ENCODE measurements around the gene CABLES1.

The CABLES1 gene

GRCh38 chr18:23265682-23266399, 130.6 kb downstream of the CABLES1 start:
- no peak for DNase-seq
- Histone ChIP-seq H3K9ac (ENCODE audit: low read length) (no peak overlapping the region), H3K4ac (ENCODE audit: low read depth in 1 of 2, low read length in 2 of 2) (no peak overlapping the region)

GRCh38 chr18:23266717-23267446, 131.6 kb downstream of the CABLES1 start:
- peak overlapping the region; percentile 29 to 44 for H2BK12ac ChIP-seq (ENCODE audit: low read length in 2 of 2)
- no peak overlapping the region for H3K14ac ChIP-seq (ENCODE audit: low read length in 2 of 2)
- H3K27ac ChIP-seq (ENCODE audit: low read length, poor library complexity, severe bottlenecking), result no peak overlapping the region
- peak overlapping the region in 1 of 2 experiments; percentile 17 for H3K4ac ChIP-seq (ENCODE audit: low read depth in 1 of 2, low read length in 2 of 2)
- H2AFZ ChIP-seq (ENCODE audit: low read depth, low read length), result no peak overlapping the region
- peaks cover 2% of the 10 kb centered on the region for H3K4me1 ChIP-seq (ENCODE audit: control insufficient read depth, insufficient read depth, low read depth, low read length)
- no peak overlapping the region for H2BK15ac ChIP-seq (ENCODE audit: low read depth, poor library complexity, severe bottlenecking)
- no peak overlapping the region for H4K91ac ChIP-seq (ENCODE audit: low read length)
- H3K9ac ChIP-seq (ENCODE audit: low read length), result no peak overlapping the region
- H3K27me3 ChIP-seq (ENCODE audit: control insufficient read depth in 1 of 2, insufficient read depth in 1 of 2, low read length in 2 of 2), result no peaks in the 10 kb centered on the region
- H3K23ac ChIP-seq (ENCODE audit: low read length in 2 of 2), result no peak overlapping the region
- peaks cover 3% of the 10 kb centered on the region for H3K9me3 ChIP-seq (ENCODE audit: control insufficient read depth, low read length)
- no peak overlapping the region for H2BK120ac ChIP-seq (ENCODE audit: low read depth, low read length)
- H3K18ac ChIP-seq (ENCODE audit: low read depth in 1 of 2, low read length in 2 of 2), result no peak overlapping the region
- no peak overlapping the region for H3K4me3 ChIP-seq (ENCODE audit: insufficient read depth in 1 of 2, low read depth in 1 of 2, low read length in 2 of 2)
- no peak overlapping the region for H2AK5ac ChIP-seq (ENCODE audit: low read length, severe bottlenecking)
- no peak overlapping the region for H4K8ac ChIP-seq (ENCODE audit: low read length)
- H3K79me1 ChIP-seq (replicated peaks; ENCODE audit: low read length, poor library complexity, severe bottlenecking), result no peaks in the 10 kb centered on the region
- no peak overlapping the region for H2BK5ac ChIP-seq (ENCODE audit: low read depth, low read length, poor library complexity, severe bottlenecking)
- WGBS, result 96% methylated on average over 20 of the region's 20 CpGs
- DNase-seq, result no peak
- no peak overlapping the region for H3K4me2 ChIP-seq (ENCODE audit: low read length, poor library complexity, severe bottlenecking)
- peaks cover 0 to 2% of the 10 kb centered on the region in 2 experiments for H3K36me3 ChIP-seq (ENCODE audit: control insufficient read depth in 1 of 2, insufficient read depth in 2 of 2, low read depth in 1 of 2, low read length in 2 of 2)

More at GRCh38 chr18:23265682-23266399, 130.6 kb downstream of the CABLES1 start:
- Histone ChIP-seq H3K9me3 (ENCODE audit: control insufficient read depth, low read length) (peaks cover 3% of the 10 kb centered on the region), H2BK15ac (ENCODE audit: low read depth, poor library complexity, severe bottlenecking) (peak overlapping the region; percentile 0), H2BK120ac (ENCODE audit: low read depth, low read length) (no peak overlapping the region), H3K27me3 (ENCODE audit: control insufficient read depth in 1 of 2, insufficient read depth in 1 of 2, low read length in 2 of 2) (no peaks in the 10 kb centered on the region), H3K23ac (ENCODE audit: low read length in 2 of 2) (no peak overlapping the region), H3K79me1 (replicated peaks; ENCODE audit: low read length, poor library complexity, severe bottlenecking) (no peaks in the 10 kb centered on the region), H4K91ac (ENCODE audit: low read length) (no peak overlapping the region), H3K18ac (ENCODE audit: low read depth in 1 of 2, low read length in 2 of 2) (peak overlapping the region in 1 of 2 experiments; percentile 35), H2BK12ac (ENCODE audit: low read length in 2 of 2) (no peak overlapping the region), H3K4me1 (ENCODE audit: control insufficient read depth, insufficient read depth, low read depth, low read length) (peaks cover 4% of the 10 kb centered on the region), H3K14ac (ENCODE audit: low read length in 2 of 2) (no peak overlapping the region), H2AK5ac (ENCODE audit: low read length, severe bottlenecking) (no peak overlapping the region), H4K8ac (ENCODE audit: low read length) (no peak overlapping the region), H3K4me2 (ENCODE audit: low read length, poor library complexity, severe bottlenecking) (no peak overlapping the region), H3K27ac (ENCODE audit: low read length, poor library complexity, severe bottlenecking) (no peak overlapping the region), H2BK5ac (ENCODE audit: low read depth, low read length, poor library complexity, severe bottlenecking) (no peak overlapping the region), H2AFZ (ENCODE audit: low read depth, low read length) (no peak overlapping the region), H3K4me3 (ENCODE audit: insufficient read depth in 1 of 2, low read depth in 1 of 2, low read length in 2 of 2) (no peak overlapping the region), H3K36me3 (ENCODE audit: control insufficient read depth in 1 of 2, insufficient read depth in 2 of 2, low read depth in 1 of 2, low read length in 2 of 2) (peaks cover 0 to 2% of the 10 kb centered on the region in 2 experiments)
- WGBS, result 69% methylated on average over 7 of the region's 7 CpGs

GRCh38 chr18:23267447-23267776, 132.1 kb downstream of the CABLES1 start:
- Histone ChIP-seq H3K9me3 (ENCODE audit: control insufficient read depth, low read length) (peaks cover 3% of the 10 kb centered on the region), H3K27ac (ENCODE audit: low read length, poor library complexity, severe bottlenecking) (no peak overlapping the region), H4K8ac (ENCODE audit: low read length) (no peak overlapping the region), H3K14ac (ENCODE audit: low read length in 2 of 2) (no peak overlapping the region), H3K23ac (ENCODE audit: low read length in 2 of 2) (no peak overlapping the region), H2BK12ac (ENCODE audit: low read length in 2 of 2) (no peak overlapping the region), H3K4me3 (ENCODE audit: insufficient read depth in 1 of 2, low read depth in 1 of 2, low read length in 2 of 2) (no peak overlapping the region), H3K9ac (ENCODE audit: low read length) (no peak overlapping the region), H3K18ac (ENCODE audit: low read depth in 1 of 2, low read length in 2 of 2) (no peak overlapping the region), H3K4me1 (ENCODE audit: control insufficient read depth, insufficient read depth, low read depth, low read length) (peaks cover 2% of the 10 kb centered on the region), H3K27me3 (ENCODE audit: control insufficient read depth in 1 of 2, insufficient read depth in 1 of 2, low read length in 2 of 2) (no peaks in the 10 kb centered on the region), H2BK120ac (ENCODE audit: low read depth, low read length) (no peak overlapping the region), H3K4me2 (ENCODE audit: low read length, poor library complexity, severe bottlenecking) (no peak overlapping the region), H4K91ac (ENCODE audit: low read length) (no peak overlapping the region), H3K79me1 (replicated peaks; ENCODE audit: low read length, poor library complexity, severe bottlenecking) (no peaks in the 10 kb centered on the region), H3K36me3 (ENCODE audit: control insufficient read depth in 1 of 2, insufficient read depth in 2 of 2, low read depth in 1 of 2, low read length in 2 of 2) (peaks cover 0 to 2% of the 10 kb centered on the region in 2 experiments), H2AK5ac (ENCODE audit: low read length, severe bottlenecking) (no peak overlapping the region), H2BK15ac (ENCODE audit: low read depth, poor library complexity, severe bottlenecking) (no peak overlapping the region), H3K4ac (ENCODE audit: low read depth in 1 of 2, low read length in 2 of 2) (no peak overlapping the region), H2BK5ac (ENCODE audit: low read depth, low read length, poor library complexity, severe bottlenecking) (no peak overlapping the region), H2AFZ (ENCODE audit: low read depth, low read length) (no peak overlapping the region)
- WGBS, result 96% methylated on average over 6 of the region's 6 CpGs
- no peak for DNase-seq

GRCh38 chr18:23268641-23269040, 133.4 kb downstream of the CABLES1 start:
- WGBS, result 95% methylated on average over 5 of the region's 8 CpGs
- Histone ChIP-seq H3K36me3 (ENCODE audit: control insufficient read depth in 1 of 2, insufficient read depth in 2 of 2, low read depth in 1 of 2, low read length in 2 of 2) (peaks cover 0 to 2% of the 10 kb centered on the region in 2 experiments), H3K27ac (ENCODE audit: low read length, poor library complexity, severe bottlenecking) (no peak overlapping the region), H3K4ac (ENCODE audit: low read depth in 1 of 2, low read length in 2 of 2) (no peak overlapping the region), H3K27me3 (ENCODE audit: control insufficient read depth in 1 of 2, insufficient read depth in 1 of 2, low read length in 2 of 2) (no peaks in the 10 kb centered on the region), H3K9ac (ENCODE audit: low read length) (no peak overlapping the region), H4K91ac (ENCODE audit: low read length) (no peak overlapping the region), H3K18ac (ENCODE audit: low read depth in 1 of 2, low read length in 2 of 2) (no peak overlapping the region), H3K79me1 (replicated peaks; ENCODE audit: low read length, poor library complexity, severe bottlenecking) (no peaks in the 10 kb centered on the region), H2BK15ac (ENCODE audit: low read depth, poor library complexity, severe bottlenecking) (no peak overlapping the region), H2AFZ (ENCODE audit: low read depth, low read length) (no peak overlapping the region), H4K8ac (ENCODE audit: low read length) (no peak overlapping the region), H3K4me2 (ENCODE audit: low read length, poor library complexity, severe bottlenecking) (no peak overlapping the region), H3K23ac (ENCODE audit: low read length in 2 of 2) (no peak overlapping the region), H2BK120ac (ENCODE audit: low read depth, low read length) (no peak overlapping the region), H3K9me3 (ENCODE audit: control insufficient read depth, low read length) (peaks cover 3% of the 10 kb centered on the region), H2BK5ac (ENCODE audit: low read depth, low read length, poor library complexity, severe bottlenecking) (no peak overlapping the region), H3K4me1 (ENCODE audit: control insufficient read depth, insufficient read depth, low read depth, low read length) (peaks cover 2% of the 10 kb centered on the region), H3K4me3 (ENCODE audit: insufficient read depth in 1 of 2, low read depth in 1 of 2, low read length in 2 of 2) (no peak overlapping the region), H2BK12ac (ENCODE audit: low read length in 2 of 2) (no peak overlapping the region), H3K14ac (ENCODE audit: low read length in 2 of 2) (no peak overlapping the region), H2AK5ac (ENCODE audit: low read length, severe bottlenecking) (no peak overlapping the region)
- no peak for DNase-seq

Measured in mesenchymal stem cell (in vitro differentiated cells and primary cell).